ENCODE results near the gene FAM171A2. TPM values are rescaled to one million over a fixed set of nuclear protein-coding genes. Genes with fewer than 3 reads are reported as not detected.
"Not testable (repeated sequence)": the region's sequence is repeated elsewhere in the genome, so short reads cannot be mapped to it uniquely, and the experiment has no call there.

The FAM171A2 gene
- total RNA-seq, 3 donors from 2014 or later = 0.12 to 1.3 (median 0.31) TPM

GRCh38 chr17:44348234-44348987 is 15.2 kb downstream of the FAM171A2 start:
- Histone ChIP-seq H3K4me1 (ENCODE audit: low read depth) (peaks cover 22% of the 10 kb centered on the region), H3K36me3 (ENCODE audit: low read depth) (peaks cover 9% of the 10 kb centered on the region), H3K9me3 (no peaks in the 10 kb centered on the region), H3K4me3 (no peak overlapping the region)
- TF ChIP-seq CTCF (IDR thresholded peaks at IDR 0.05) = no peak
- intact Hi-C loops (cut with DNase I, micrococcal nuclease) = no loop called here
- peak; percentile 2 for ATAC-seq
- peak in 2 of 3 donors; percentile 44 to 65 for DNase-seq

DNA sequence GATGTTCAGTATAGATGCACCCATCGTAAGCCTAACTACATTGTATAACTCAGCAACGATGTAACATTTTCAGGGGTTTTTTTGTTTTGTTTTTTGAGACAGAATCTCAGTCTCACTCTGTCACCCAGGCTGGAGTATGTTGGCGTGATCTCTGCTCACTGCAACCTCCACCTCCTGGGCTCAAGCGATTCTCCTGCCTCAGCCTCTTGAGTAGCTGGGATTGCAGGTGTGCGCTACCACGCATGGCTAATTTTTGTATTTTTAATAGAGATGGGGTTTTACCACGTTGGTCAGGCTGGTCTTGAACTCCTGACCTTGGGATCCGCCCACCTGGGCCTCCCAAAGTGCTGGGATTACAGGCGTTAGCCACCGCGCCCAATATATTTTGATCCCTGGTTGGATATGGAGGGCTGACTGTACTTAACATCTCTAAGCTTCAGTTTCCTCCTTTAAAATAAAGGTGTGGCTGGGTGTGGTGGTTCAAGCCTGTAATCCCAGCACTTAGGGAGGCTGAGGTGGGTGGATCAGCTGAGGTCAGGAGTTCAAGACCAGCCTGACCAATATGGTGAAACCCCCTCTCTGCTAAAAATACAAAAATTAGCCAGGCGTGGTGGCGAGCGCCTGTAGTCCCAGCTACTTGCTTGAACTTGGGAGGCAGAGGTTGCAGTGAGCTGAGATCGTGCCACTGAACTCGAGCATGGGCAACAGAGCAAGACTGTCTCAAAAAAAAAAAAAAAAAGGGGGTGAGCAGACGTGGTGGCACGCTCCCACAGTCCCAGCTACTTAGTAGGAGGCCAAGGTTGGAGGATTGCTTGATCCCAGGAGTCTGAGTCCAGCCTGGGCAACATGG is 16.2 kb downstream of the FAM171A2 start:
- H3K36me3 ChIP-seq (ENCODE audit: low read depth); intact Hi-C loops (cut with DNase I, micrococcal nuclease); H3K9me3 ChIP-seq; DNase-seq; ATAC-seq; H3K4me3 ChIP-seq: not testable (repeated sequence)
- H3K4me1 ChIP-seq (ENCODE audit: low read depth) = peaks cover 22% of the 10 kb centered on the region

DNA sequence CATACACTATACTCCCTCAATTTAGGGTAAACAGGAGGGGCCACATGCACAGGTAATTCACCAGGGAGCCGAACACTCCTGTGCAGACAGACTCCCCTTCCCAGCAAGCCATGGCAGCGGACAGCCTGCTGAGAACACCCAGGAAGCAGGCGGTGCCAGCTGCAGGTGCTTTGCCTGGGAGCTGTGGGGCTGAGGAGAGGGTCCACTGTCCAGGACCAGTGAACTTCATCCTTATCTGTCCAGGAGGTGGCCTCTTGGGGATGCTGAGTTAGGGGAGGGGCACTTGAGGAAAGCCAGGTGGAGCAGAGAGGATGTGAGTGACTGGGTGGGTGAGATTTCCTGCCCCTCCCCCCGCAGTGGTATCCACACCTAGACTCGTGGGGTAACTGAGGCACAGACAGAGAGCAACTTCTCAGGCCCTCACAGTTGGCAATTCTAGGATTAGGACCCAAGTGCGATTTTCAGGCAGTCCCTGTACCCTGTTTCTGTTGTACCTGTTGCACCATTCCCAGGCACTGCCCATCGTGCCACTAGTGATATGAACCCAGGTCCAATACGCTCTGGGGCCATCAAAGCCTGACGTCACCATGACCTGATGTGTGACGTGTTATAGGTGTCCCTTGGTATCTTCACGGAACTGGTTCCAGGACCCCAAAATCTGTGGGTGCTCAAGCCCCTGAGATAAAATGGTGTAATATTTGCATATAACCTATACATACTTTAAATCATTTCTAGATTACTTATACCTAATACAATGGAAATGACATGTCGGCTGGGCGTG is 17.4 kb downstream of the FAM171A2 start:
- intact Hi-C loops (cut with DNase I, micrococcal nuclease) = no loop called here
- H3K36me3 ChIP-seq (ENCODE audit: low read depth) = peaks cover 9% of the 10 kb centered on the region
- peak in 1 of 3 donors; percentile 45 for DNase-seq
- ATAC-seq = no peak
- no peak for TF ChIP-seq CTCF (IDR thresholded peaks at IDR 0.05)
- H3K9me3 ChIP-seq = no peaks in the 10 kb centered on the region
- H3K4me3 ChIP-seq = no peak overlapping the region
- peaks cover 22% of the 10 kb centered on the region for H3K4me1 ChIP-seq (ENCODE audit: low read depth)

GRCh38 chr17:44345454-44346026 is 18.1 kb downstream of the FAM171A2 start:
- ATAC-seq = peak; percentile 78
- H3K4me3 ChIP-seq = peak overlapping the region; percentile 62
- no peak for TF ChIP-seq CTCF (IDR thresholded peaks at IDR 0.05)
- peak; percentile 66 to 69 (median 68) for DNase-seq
- intact Hi-C loops (cut with DNase I, micrococcal nuclease) = no loop called here
- no peaks in the 10 kb centered on the region for H3K9me3 ChIP-seq
- H3K4me1 ChIP-seq (ENCODE audit: low read depth) = peaks cover 22% of the 10 kb centered on the region
- peaks cover 4% of the 10 kb centered on the region for H3K36me3 ChIP-seq (ENCODE audit: low read depth)

- intact Hi-C loops (cut with DNase I, micrococcal nuclease) = no loop called here
- ATAC-seq (peak; percentile 97), DNase-seq (peak; percentile 92 to 98 (median 93))
- H3K36me3 ChIP-seq (ENCODE audit: low read depth) = no peaks in the 10 kb centered on the region
- H3K9me3 ChIP-seq = no peaks in the 10 kb centered on the region
- peaks cover 22% of the 10 kb centered on the region for H3K4me1 ChIP-seq (ENCODE audit: low read depth)
- no peak for TF ChIP-seq CTCF (IDR thresholded peaks at IDR 0.05)
- peak within 1 kb of the TSS; percentile 62 for H3K4me3 ChIP-seq
Observed at GRCh38 chr17:44344939-44345453, 18.7 kb downstream of the FAM171A2 start, which contains the start of gene GRN. Gene GRN (plus strand): TSS chr17:44345302. CDS start chr17:44349165, 3,863 bp downstream.

All from mucosa of descending colon (tissue), 3 donors.